SJSA1 (cell line): ENCODE data around the gene COL5A2. TPM values are rescaled to one million over a fixed set of nuclear protein-coding genes. Genes with fewer than 3 reads are reported as not detected.

ENCODE experiments used
- DNase-seq, 2 experiments: peaks; one replicate each; pipeline ENCODE4 v3.0.0-alpha.2; 2015 to 2020; ENCODE audit warnings: low spot score in 2 of 2, low read depth in 1 of 2
- H3K27ac ChIP-seq: fragments of 250-450 bp; sonication (Bioruptor Pico); 2 replicates; pipeline ENCODE4 v1.5.1; 2020; ENCODE audit warnings: mild to moderate bottlenecking, moderate library complexity
- H3K27me3 ChIP-seq: fragments of 250-450 bp; sonication (Bioruptor Pico); replicated peaks from 2 replicates; pipeline ENCODE4 v1.5.1; 2020; ENCODE audit warnings: mild to moderate bottlenecking, moderate library complexity
- H3K36me3 ChIP-seq: fragments of 250-450 bp; sonication (Bioruptor Pico); 2 replicates; pipeline ENCODE4 v1.5.1; 2020; ENCODE audit warnings: mild to moderate bottlenecking
- H3K4me1 ChIP-seq: fragments of 250-450 bp; sonication (Bioruptor Pico); replicated peaks from 2 replicates; pipeline ENCODE4 v1.6.1; 2021; ENCODE audit warnings: mild to moderate bottlenecking
- H3K4me3 ChIP-seq: fragments of 250-450 bp; sonication (Bioruptor Pico); 2 replicates; pipeline ENCODE4 v1.5.1; 2020; ENCODE audit warnings: mild to moderate bottlenecking
- H3K9me3 ChIP-seq: fragments of 250-450 bp; sonication (Bioruptor Pico); replicated peaks from 2 replicates; pipeline ENCODE4 v1.5.1; 2020; ENCODE audit warnings: mild to moderate bottlenecking
- total RNA-seq: library from RNA; depleted of rRNA; stranded (reverse); fragments of >200 nt; shearing (Covaris generic); gene quantifications from 2 replicates; pipeline ENCODE4 v1.2.3, GENCODE V29; 2014; rRNA removed

Gene COL5A2
- total RNA-seq, 1 experiment from 2014 or later = 917 TPM

GRCh38 chr2:188997263-188997662 is 182.3 kb downstream of the COL5A2 start:
- Histone ChIP-seq H3K27ac (no peak overlapping the region), H3K27me3 (no peaks in the 10 kb centered on the region), H3K4me1 (peaks cover 9% of the 10 kb centered on the region), H3K36me3 (peaks cover 98% of the 10 kb centered on the region), H3K4me3 (no peak overlapping the region), H3K9me3 (no peaks in the 10 kb centered on the region)
- DNase-seq = no peak

- Histone ChIP-seq H3K27me3 (no peaks in the 10 kb centered on the region), H3K4me1 (no peaks in the 10 kb centered on the region), H3K4me3 (no peak overlapping the region), H3K36me3 (peaks cover 98% of the 10 kb centered on the region), H3K27ac (no peak overlapping the region), H3K9me3 (no peaks in the 10 kb centered on the region)
- no peak for DNase-seq
Measured at GRCh38 chr2:188993247-188993646, 186.3 kb downstream of the COL5A2 start.

GRCh38 chr2:188986839-188987238 is 192.7 kb downstream of the COL5A2 start:
- no peaks in the 10 kb centered on the region for H3K9me3 ChIP-seq
- no peak overlapping the region for H3K4me3 ChIP-seq
- peaks cover 15% of the 10 kb centered on the region for H3K4me1 ChIP-seq
- H3K27ac ChIP-seq = no peak overlapping the region
- peaks cover 78% of the 10 kb centered on the region for H3K36me3 ChIP-seq
- H3K27me3 ChIP-seq = no peaks in the 10 kb centered on the region
- DNase-seq = no peak

- Histone ChIP-seq H3K27me3 (no peaks in the 10 kb centered on the region), H3K27ac (peak overlapping the region; percentile 59), H3K4me1 (peaks cover 19% of the 10 kb centered on the region), H3K4me3 (no peak overlapping the region), H3K36me3 (peaks cover 57% of the 10 kb centered on the region), H3K9me3 (no peaks in the 10 kb centered on the region)
- DNase-seq = peak in 1 of 2 experiments; percentile 22
Measured at GRCh38 chr2:188984680-188985079, 194.9 kb downstream of the COL5A2 start.

- Histone ChIP-seq H3K4me1 (peaks cover 22% of the 10 kb centered on the region), H3K9me3 (no peaks in the 10 kb centered on the region), H3K4me3 (no peak overlapping the region), H3K27ac (peak overlapping the region; percentile 59), H3K36me3 (peaks cover 51% of the 10 kb centered on the region), H3K27me3 (no peaks in the 10 kb centered on the region)
- DNase-seq = no peak
Measured at GRCh38 chr2:188984065-188984491, 195.5 kb downstream of the COL5A2 start.

- no peak overlapping the region for H3K27ac ChIP-seq
- no peaks in the 10 kb centered on the region for H3K9me3 ChIP-seq
- peak in 1 of 2 experiments; percentile 38 for DNase-seq
- no peaks in the 10 kb centered on the region for H3K27me3 ChIP-seq
- peaks cover 47% of the 10 kb centered on the region for H3K36me3 ChIP-seq
- no peak overlapping the region for H3K4me3 ChIP-seq
- H3K4me1 ChIP-seq = peaks cover 24% of the 10 kb centered on the region
Measured at GRCh38 chr2:188983427-188984064, 196.0 kb downstream of the COL5A2 start.

Other genes with a start within 250 kb of the COL5A2 start
- gene COL3A1, start 205.4 kb downstream of the COL5A2 start, total RNA-seq = 1,297 and 1,854 TPM in 2 replicates